Lower leg skin (tissue), 4 donors: ENCODE measurements around the gene KCNIP4. TPM values are rescaled to one million over a fixed set of nuclear protein-coding genes. Genes with fewer than 3 reads are reported as not detected.

Experiments
- DNase-seq, 2 donors: peaks; one replicate each; pipeline ENCODE4 v3.0.0-alpha.2; 2019; ENCODE audit warnings: low spot score in 2 of 2
- H3K4me3 ChIP-seq: fragments of 200-600 bp; sonication (generic); 2 replicates; pipeline ENCODE4 v1.5.1; 2017; ENCODE audit warnings: mild to moderate bottlenecking, low read depth; ENCODE audit not compliant: poor library complexity, severe bottlenecking
- POLR2A ChIP-seq, 2 donors: fragments of 450-650 bp; IDR thresholded peaks; one replicate each; pipeline ENCODE4 v1.6.1; 2016 to 2017; ENCODE audit warnings: antibody characterized with exemption in 2 of 2, mild to moderate bottlenecking in 1 of 2, moderate library complexity in 1 of 2
- WGBS, 2 donors: methylation state at CpG; one replicate each; pipeline ENCODE4 v1.1.5; 2018; 5-methylcytosine and 5-hydroxymethylcytosine counted together
- intact Hi-C: fragments of 100-400 bp; cut with DNase I; formaldehyde crosslinking; loops from one replicate; pipeline ENCODE4 v1.15.0; 2023; ENCODE audit warnings: low total_unique reads
- total RNA-seq, 4 donors: library from RNA; depleted of rRNA; stranded (reverse); fragments of >200 nt; gene quantifications; one replicate each; pipeline ENCODE4 v1.1.0, GENCODE V29; 2016
- TF ChIP-seq, protein P1 (sequence below), 3 donors: fragments of 450-650 bp; IDR thresholded peaks; one replicate each; pipeline ENCODE4 v1.5.1; 2016; ENCODE audit warnings: antibody characterized with exemption in 3 of 3, mild to moderate bottlenecking in 3 of 3, moderate library complexity in 2 of 3

Gene KCNIP4
- total RNA-seq, 4 donors from 2014 or later: not detected

DNA sequence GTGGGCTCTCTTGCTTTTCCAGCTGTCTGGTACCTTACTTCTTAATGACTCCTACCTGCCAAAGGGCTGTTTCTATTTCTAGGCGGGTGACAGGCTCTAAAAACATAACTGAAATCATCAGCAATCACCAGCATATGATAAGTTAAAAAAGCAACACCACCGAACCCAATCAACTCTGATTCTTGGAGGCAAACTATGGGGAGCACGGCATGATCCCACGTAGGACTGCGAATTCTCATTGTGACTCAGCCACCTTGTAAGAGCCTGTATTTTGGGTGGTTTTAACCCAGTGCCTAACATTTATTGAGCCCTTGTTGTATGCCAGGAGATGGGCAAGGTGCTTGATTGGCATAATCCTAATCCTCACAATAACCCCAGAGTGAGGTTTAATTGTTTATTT is 1091.5 kb downstream of the KCNIP4 start:
- WGBS, 2 donors: 86% methylated on average over 5 of the region's 5 CpGs
- no peak for TF ChIP-seq POLR2A (IDR thresholded peaks at IDR 0.05)
- TF ChIP-seq, protein P1, sequence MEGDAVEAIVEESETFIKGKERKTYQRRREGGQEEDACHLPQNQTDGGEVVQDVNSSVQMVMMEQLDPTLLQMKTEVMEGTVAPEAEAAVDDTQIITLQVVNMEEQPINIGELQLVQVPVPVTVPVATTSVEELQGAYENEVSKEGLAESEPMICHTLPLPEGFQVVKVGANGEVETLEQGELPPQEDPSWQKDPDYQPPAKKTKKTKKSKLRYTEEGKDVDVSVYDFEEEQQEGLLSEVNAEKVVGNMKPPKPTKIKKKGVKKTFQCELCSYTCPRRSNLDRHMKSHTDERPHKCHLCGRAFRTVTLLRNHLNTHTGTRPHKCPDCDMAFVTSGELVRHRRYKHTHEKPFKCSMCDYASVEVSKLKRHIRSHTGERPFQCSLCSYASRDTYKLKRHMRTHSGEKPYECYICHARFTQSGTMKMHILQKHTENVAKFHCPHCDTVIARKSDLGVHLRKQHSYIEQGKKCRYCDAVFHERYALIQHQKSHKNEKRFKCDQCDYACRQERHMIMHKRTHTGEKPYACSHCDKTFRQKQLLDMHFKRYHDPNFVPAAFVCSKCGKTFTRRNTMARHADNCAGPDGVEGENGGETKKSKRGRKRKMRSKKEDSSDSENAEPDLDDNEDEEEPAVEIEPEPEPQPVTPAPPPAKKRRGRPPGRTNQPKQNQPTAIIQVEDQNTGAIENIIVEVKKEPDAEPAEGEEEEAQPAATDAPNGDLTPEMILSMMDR (IDR thresholded peaks at IDR 0.05): no peak
- intact Hi-C loops: no loop called here
- H3K4me3 ChIP-seq: no peak overlapping the region
- no peak for DNase-seq

DNA sequence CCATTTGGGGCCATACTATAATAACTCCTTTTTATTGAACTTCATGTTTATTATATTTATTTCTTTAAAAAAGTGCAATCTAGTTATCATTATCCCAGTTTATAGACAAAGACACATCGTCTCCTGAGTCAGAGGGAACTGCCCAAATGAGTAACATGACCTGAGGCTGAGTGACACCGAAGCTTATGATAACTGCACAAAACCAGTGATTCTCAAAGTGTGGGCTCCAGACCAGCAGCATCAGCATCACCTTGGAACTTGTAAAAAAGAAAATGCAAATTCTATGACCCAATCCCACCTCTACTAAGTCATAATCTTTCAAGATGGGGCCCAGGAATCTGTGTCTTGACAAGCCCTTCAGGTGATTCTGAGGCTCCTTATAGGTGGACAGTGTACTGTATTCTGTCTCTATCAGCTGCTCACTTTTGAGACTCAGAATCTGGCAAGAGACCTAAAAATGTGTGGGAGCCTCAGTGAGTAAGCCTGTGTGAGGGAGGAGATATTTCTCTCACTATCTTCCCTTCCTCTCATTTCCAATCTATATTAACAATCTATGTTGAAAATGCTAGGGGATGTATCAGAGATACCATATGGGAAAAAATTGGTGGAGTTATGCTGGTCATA is 1101.3 kb downstream of the KCNIP4 start:
- DNase-seq: no peak
- TF ChIP-seq, protein P1 (IDR thresholded peaks at IDR 0.05): no peak
- no peak for TF ChIP-seq POLR2A (IDR thresholded peaks at IDR 0.05)
- H3K4me3 ChIP-seq: no peak overlapping the region
- intact Hi-C loops: loop anchor here (5.0 kb wide), 1 partner anchor 555 kb away; no protein-coding TSS in a partner anchor
- 20 to 57% methylated on average over 2 of the region's 2 CpGs for WGBS, 2 donors

DNA sequence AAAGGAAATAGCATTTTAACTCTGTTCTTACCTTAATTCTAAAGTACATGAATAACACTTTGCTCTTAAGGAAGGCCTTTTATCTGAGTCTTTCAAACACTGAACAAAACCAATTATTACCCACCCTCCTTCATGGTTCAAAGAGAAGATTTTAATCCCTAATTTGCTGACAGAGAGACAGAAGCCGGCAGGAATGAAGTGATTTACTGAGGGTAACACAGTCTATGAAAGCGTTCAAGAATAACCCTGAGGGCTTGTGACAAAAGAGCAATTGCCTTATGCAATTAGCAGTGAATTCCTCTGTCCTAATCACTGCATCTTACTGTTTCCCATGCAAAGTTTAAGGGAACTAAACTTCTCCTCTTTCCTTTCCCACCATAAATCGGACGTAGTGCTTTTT is 1104.3 kb downstream of the KCNIP4 start:
- 38 to 50% methylated on average over 4 of the region's 4 CpGs for WGBS, 2 donors
- intact Hi-C loops: no loop called here
- TF ChIP-seq, protein P1 (IDR thresholded peaks at IDR 0.05): no peak
- TF ChIP-seq POLR2A (IDR thresholded peaks at IDR 0.05): no peak
- no peak overlapping the region for H3K4me3 ChIP-seq
- DNase-seq: no peak

DNA sequence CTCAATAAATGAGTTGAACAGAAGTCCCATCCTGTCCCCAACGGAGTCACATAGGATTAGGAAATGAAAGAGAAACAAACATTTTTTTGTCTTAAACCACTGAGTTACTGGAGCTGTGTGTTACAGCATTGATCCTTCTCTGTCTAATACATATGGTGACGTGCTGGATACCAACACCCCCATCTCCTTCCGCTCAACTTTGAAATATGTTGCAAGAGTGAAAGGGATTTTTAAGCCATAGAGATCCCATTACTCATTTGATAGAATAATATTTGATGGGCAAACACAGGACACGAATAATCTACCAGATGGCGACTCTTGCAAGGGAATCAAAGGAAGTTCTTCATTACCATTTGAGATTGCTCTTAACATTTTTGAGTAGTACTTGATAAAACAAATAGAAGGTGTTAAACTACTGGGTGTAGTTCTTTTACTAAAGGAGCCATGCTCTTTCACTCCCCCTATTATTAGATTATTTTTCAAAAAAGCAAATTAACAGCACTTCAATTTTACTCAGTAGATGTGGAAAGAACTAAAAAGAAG is 1107.9 kb downstream of the KCNIP4 start:
- no peak overlapping the region for H3K4me3 ChIP-seq
- intact Hi-C loops: no loop called here
- WGBS, 2 donors: 84 to 89% methylated on average over 5 of the region's 5 CpGs
- no peak for TF ChIP-seq POLR2A (IDR thresholded peaks at IDR 0.05)
- TF ChIP-seq, protein P1 (IDR thresholded peaks at IDR 0.05): no peak
- no peak for DNase-seq

DNA sequence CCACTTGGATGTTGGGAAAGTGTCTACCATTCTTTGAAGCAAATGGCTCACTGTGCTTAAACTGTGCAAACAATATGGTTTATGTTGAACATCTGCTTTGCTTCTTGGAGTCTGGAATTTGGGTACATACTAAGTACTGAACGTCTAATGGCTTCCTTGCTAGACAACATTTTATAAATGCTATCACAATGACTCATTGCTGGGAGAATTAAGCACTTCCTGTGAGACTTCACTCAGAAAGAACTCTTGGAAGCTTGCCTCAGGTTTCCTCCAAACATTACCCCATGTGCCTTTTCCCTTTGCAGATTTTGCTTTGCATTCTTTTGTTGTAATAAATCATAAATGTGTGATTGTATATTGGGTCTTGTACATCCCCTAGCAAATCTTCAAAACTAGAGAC is 1108.6 kb downstream of the KCNIP4 start:
- H3K4me3 ChIP-seq: no peak overlapping the region
- 0 to 6% methylated on average over 1 of the region's 1 CpG for WGBS, 2 donors
- no peak for TF ChIP-seq POLR2A (IDR thresholded peaks at IDR 0.05)
- TF ChIP-seq, protein P1 (IDR thresholded peaks at IDR 0.05): no peak
- intact Hi-C loops: no loop called here
- no peak for DNase-seq

DNA sequence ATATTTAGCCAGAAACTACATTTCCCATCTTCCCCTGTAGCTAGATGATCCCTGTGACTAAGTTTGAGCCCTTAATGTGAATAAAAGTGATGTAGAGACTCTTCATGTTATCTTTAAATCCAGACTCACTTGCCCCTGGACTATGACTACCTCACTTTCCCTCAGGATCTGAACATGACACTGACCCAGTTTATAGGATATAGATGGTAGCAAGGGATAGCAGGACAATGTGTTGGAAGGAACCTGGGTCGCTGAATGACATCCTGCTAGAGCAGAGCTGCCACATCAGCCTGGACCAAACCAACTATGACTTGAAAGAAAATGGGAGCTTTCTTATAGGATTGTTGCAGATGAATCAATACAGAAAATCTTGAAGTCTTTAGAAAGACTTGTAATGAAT is 1110.1 kb downstream of the KCNIP4 start:
- no peak overlapping the region for H3K4me3 ChIP-seq
- TF ChIP-seq, protein P1 (IDR thresholded peaks at IDR 0.05): no peak
- no peak for TF ChIP-seq POLR2A (IDR thresholded peaks at IDR 0.05)
- WGBS, 2 donors: 84 to 86% methylated on average over 1 of the region's 1 CpG
- intact Hi-C loops: no loop called here
- DNase-seq: no peak
